Mesendoderm (in vitro differentiated cells): ENCODE results near the gene TMEM270.

Experiments used
- DNase-seq: peaks from one replicate; pipeline ENCODE4 v3.0.0; 2013
- H2AK5ac ChIP-seq: 2 replicates; pipeline ENCODE4 v1.6.1; 2013; ENCODE audit warnings: low read length, inconsistent platforms
- H2BK120ac ChIP-seq: 2 replicates; pipeline ENCODE4 v1.6.1; 2013; ENCODE audit warnings: low read depth, mild to moderate bottlenecking, low read length, moderate library complexity, mixed read lengths
- H2BK15ac ChIP-seq: replicated peaks from 2 replicates; pipeline ENCODE4 v1.6.1; 2013; ENCODE audit warnings: low read depth, mild to moderate bottlenecking, moderate library complexity
- H2BK5ac ChIP-seq: 2 replicates; pipeline ENCODE4 v1.6.1; 2013; ENCODE audit warnings: low read length, inconsistent platforms
- H3K18ac ChIP-seq: 2 replicates; pipeline ENCODE4 v1.6.1; 2013; ENCODE audit warnings: mild to moderate bottlenecking, low read length, mixed read lengths
- H3K23ac ChIP-seq: one replicate; pipeline ENCODE4 v1.6.1; 2013; ENCODE audit warnings: low read length
- H3K27ac ChIP-seq: 2 replicates; pipeline ENCODE4 v1.5.1; 2013; ENCODE audit warnings: low read depth, mild to moderate bottlenecking, inconsistent platforms, low read length, moderate library complexity
- H3K27me3 ChIP-seq: 2 replicates; pipeline ENCODE4 v1.6.1; 2013; ENCODE audit warnings: low read length, control low read depth, mild to moderate bottlenecking, inconsistent platforms; ENCODE audit not compliant: insufficient read depth, poor library complexity
- H3K36me3 ChIP-seq: 2 replicates; pipeline ENCODE4 v1.6.1; 2013; ENCODE audit warnings: low read length, inconsistent platforms; ENCODE audit not compliant: control insufficient read depth, insufficient read depth
- H3K4ac ChIP-seq: one replicate; pipeline ENCODE4 v1.6.1; 2013; ENCODE audit warnings: low read depth, mild to moderate bottlenecking, low read length, moderate library complexity
- H3K4me1 ChIP-seq: 2 replicates; pipeline ENCODE4 v1.6.1; 2013; ENCODE audit warnings: low read depth, low read length, inconsistent platforms; ENCODE audit not compliant: control insufficient read depth
- H3K4me2 ChIP-seq: 2 replicates; pipeline ENCODE4 v1.6.1; 2013; ENCODE audit warnings: low read length
- H3K4me3 ChIP-seq: 2 replicates; pipeline ENCODE4 v1.5.1; 2013; ENCODE audit warnings: mild to moderate bottlenecking, low read length
- H3K56ac ChIP-seq: one replicate; pipeline ENCODE4 v1.6.1; 2013; ENCODE audit warnings: low read length
- H3K79me1 ChIP-seq: 2 replicates; pipeline ENCODE4 v1.6.1; 2013; ENCODE audit warnings: low read length, inconsistent platforms
- H3K79me2 ChIP-seq: 2 replicates; pipeline ENCODE4 v1.6.1; 2013; ENCODE audit warnings: mild to moderate bottlenecking, low read length; ENCODE audit not compliant: control insufficient read depth, insufficient read depth
- H3K9ac ChIP-seq: 2 replicates; pipeline ENCODE4 v1.6.1; 2013; ENCODE audit warnings: low read length, inconsistent platforms
- H4K5ac ChIP-seq: one replicate; pipeline ENCODE4 v1.6.1; 2013; ENCODE audit warnings: low read length
- H4K8ac ChIP-seq: one replicate; pipeline ENCODE4 v1.6.1; 2013; ENCODE audit warnings: low read depth, mild to moderate bottlenecking, control low read depth, low read length, moderate library complexity
- WGBS: extraction: QIAGEN DNeasy Blood & Tissue Kit; methylation state at CpG from one replicate; pipeline ENCODE4 v1.1.7; 2013; ENCODE audit warnings: low lambda C conversion rate, missing lambda C conversion rate; ENCODE audit not compliant: insufficient coverage; ENCODE audit errors: extremely low coverage; 5-methylcytosine and 5-hydroxymethylcytosine counted together

The TMEM270 gene

GRCh38 chr7:73912223-73912622 is 51.3 kb downstream of the TMEM270 start:
- no peak overlapping the region for H3K4me3 ChIP-seq
- H2AK5ac ChIP-seq, result no peak overlapping the region
- DNase-seq, result no peak
- no peak overlapping the region for H3K56ac ChIP-seq
- H3K9ac ChIP-seq, result no peak overlapping the region
- H4K5ac ChIP-seq, result no peak overlapping the region
- H3K18ac ChIP-seq, result no peak overlapping the region
- H3K4me1 ChIP-seq, result no peaks in the 10 kb centered on the region
- no CpG with 5 or more reads among the region's 5 CpGs for WGBS
- H3K27me3 ChIP-seq, result no peaks in the 10 kb centered on the region
- no peak overlapping the region for H3K27ac ChIP-seq
- H3K4ac ChIP-seq, result no peak overlapping the region
- H2BK15ac ChIP-seq, result no peak overlapping the region
- no peaks in the 10 kb centered on the region for H3K79me1 ChIP-seq
- H4K8ac ChIP-seq, result no peak overlapping the region
- no peak overlapping the region for H3K23ac ChIP-seq
- H3K79me2 ChIP-seq, result no peaks in the 10 kb centered on the region
- no peak overlapping the region for H2BK5ac ChIP-seq
- H2BK120ac ChIP-seq, result no peak overlapping the region
- no peak overlapping the region for H3K4me2 ChIP-seq
- H3K36me3 ChIP-seq, result no peaks in the 10 kb centered on the region
